ENCODE data around the gene CAD. TPM values are rescaled to one million over a fixed set of nuclear protein-coding genes. Genes with fewer than 3 reads are reported as not detected.

CAD gene
- total RNA-seq, 4 donors from 2014 or later = 2.7 to 10.2 (median 7.1) TPM

- H3K27me3 ChIP-seq = no peaks in the 10 kb centered on the region
- TF ChIP-seq POLR2A (IDR thresholded peaks at IDR 0.05) = no peak
- TF ChIP-seq, protein P1, sequence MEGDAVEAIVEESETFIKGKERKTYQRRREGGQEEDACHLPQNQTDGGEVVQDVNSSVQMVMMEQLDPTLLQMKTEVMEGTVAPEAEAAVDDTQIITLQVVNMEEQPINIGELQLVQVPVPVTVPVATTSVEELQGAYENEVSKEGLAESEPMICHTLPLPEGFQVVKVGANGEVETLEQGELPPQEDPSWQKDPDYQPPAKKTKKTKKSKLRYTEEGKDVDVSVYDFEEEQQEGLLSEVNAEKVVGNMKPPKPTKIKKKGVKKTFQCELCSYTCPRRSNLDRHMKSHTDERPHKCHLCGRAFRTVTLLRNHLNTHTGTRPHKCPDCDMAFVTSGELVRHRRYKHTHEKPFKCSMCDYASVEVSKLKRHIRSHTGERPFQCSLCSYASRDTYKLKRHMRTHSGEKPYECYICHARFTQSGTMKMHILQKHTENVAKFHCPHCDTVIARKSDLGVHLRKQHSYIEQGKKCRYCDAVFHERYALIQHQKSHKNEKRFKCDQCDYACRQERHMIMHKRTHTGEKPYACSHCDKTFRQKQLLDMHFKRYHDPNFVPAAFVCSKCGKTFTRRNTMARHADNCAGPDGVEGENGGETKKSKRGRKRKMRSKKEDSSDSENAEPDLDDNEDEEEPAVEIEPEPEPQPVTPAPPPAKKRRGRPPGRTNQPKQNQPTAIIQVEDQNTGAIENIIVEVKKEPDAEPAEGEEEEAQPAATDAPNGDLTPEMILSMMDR (IDR thresholded peaks at IDR 0.05 in 4 of 5, conservative IDR thresholded peaks at IDR 0.05 in 1 of 5) = no peak
- no peaks in the 10 kb centered on the region for H3K9me3 ChIP-seq
- H3K36me3 ChIP-seq = peaks cover 0 to 84% of the 10 kb centered on the region in 2 donors
- no peak overlapping the region for H3K4me3 ChIP-seq
- H3K27ac ChIP-seq = no peak overlapping the region
- no peak for ATAC-seq
- in situ Hi-C loops (cut with MboI; ENCODE audit: low sequenced_read_pairs in 4 of 4) = loop anchor here in 1 of 4 donors (25.0 kb wide), 1 partner anchor 261 kb away; the partner anchor contains the start of gene MAPRE3
- DNase-seq = no peak
- intact Hi-C loops (cut with DNase I; ENCODE audit: low total_unique reads) = no loop called here
- H3K4me1 ChIP-seq = no peaks in the 10 kb centered on the region
These were observed 6.2 kb downstream of the CAD start for GRCh38 chr2:27223416-27223815.

DNA sequence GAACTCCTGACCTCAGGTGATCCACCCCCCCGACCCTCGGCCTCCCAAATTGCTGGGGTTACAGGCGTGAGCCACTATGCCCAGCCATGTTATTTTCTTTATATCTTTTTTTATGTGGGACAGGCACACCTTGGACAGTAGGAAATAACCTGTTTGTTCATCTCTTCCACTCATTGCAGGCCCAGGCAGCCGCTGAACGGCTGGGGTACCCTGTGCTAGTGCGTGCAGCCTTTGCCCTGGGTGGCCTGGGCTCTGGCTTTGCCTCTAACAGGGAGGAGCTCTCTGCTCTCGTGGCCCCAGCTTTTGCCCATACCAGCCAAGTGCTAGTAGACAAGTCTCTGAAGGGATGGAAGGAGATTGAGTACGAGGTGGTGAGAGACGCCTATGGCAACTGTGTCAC is 8.4 kb downstream of the CAD start:
- Histone ChIP-seq H3K9me3 (no peaks in the 10 kb centered on the region), H3K27ac (no peak overlapping the region), H3K27me3 (no peaks in the 10 kb centered on the region), H3K4me3 (no peak overlapping the region), H3K36me3 (peaks cover 0 to 89% of the 10 kb centered on the region in 2 donors), H3K4me1 (no peaks in the 10 kb centered on the region)
- in situ Hi-C loops (cut with MboI; ENCODE audit: low sequenced_read_pairs in 4 of 4) (no loop called here), intact Hi-C loops (cut with DNase I; ENCODE audit: low total_unique reads) (no loop called here)
- no peak for ATAC-seq
- no peak for DNase-seq
- TF ChIP-seq, protein P1 (IDR thresholded peaks at IDR 0.05 in 4 of 5, conservative IDR thresholded peaks at IDR 0.05 in 1 of 5) = no peak
- TF ChIP-seq POLR2A (IDR thresholded peaks at IDR 0.05) = no peak

- no peaks in the 10 kb centered on the region for H3K4me1 ChIP-seq
- DNase-seq (no peak), ATAC-seq (no peak)
- H3K27ac ChIP-seq = no peak overlapping the region
- intact Hi-C loops (cut with DNase I; ENCODE audit: low total_unique reads) = no loop called here
- H3K27me3 ChIP-seq = no peaks in the 10 kb centered on the region
- TF ChIP-seq POLR2A (IDR thresholded peaks at IDR 0.05) = no peak
- TF ChIP-seq, protein P1 (IDR thresholded peaks at IDR 0.05 in 4 of 5, conservative IDR thresholded peaks at IDR 0.05 in 1 of 5) = no peak
- in situ Hi-C loops (cut with MboI; ENCODE audit: low sequenced_read_pairs in 4 of 4) = no loop called here
- no peak overlapping the region for H3K4me3 ChIP-seq
- H3K36me3 ChIP-seq = peaks cover 0 to 92% of the 10 kb centered on the region in 2 donors
- no peaks in the 10 kb centered on the region for H3K9me3 ChIP-seq
These were observed 10.3 kb downstream of the CAD start for GRCh38 chr2:27227501-27227900.

DNA sequence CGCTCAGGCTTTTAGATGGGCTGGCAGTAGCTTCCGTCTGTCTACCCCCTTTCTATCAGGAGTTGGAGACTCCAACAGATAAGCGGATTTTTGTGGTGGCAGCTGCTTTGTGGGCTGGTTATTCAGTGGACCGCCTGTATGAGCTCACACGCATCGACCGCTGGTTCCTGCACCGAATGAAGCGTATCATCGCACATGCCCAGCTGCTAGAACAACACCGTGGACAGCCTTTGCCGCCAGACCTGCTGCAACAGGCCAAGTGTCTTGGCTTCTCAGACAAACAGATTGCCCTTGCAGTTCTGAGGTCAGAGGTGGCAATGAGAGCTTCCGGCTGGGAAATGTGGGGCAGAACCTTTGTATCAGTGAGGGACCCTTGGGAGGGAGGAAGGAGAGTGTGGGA is 14.8 kb downstream of the CAD start:
- H3K4me3 ChIP-seq = no peak overlapping the region
- H3K9me3 ChIP-seq = no peaks in the 10 kb centered on the region
- intact Hi-C loops (cut with DNase I; ENCODE audit: low total_unique reads) = no loop called here
- peaks cover 0 to 96% of the 10 kb centered on the region in 2 donors for H3K36me3 ChIP-seq
- ATAC-seq (no peak), DNase-seq (no peak)
- TF ChIP-seq, protein P1 (IDR thresholded peaks at IDR 0.05 in 4 of 5, conservative IDR thresholded peaks at IDR 0.05 in 1 of 5) = no peak
- no peaks in the 10 kb centered on the region for H3K4me1 ChIP-seq
- no peak overlapping the region for H3K27ac ChIP-seq
- in situ Hi-C loops (cut with MboI; ENCODE audit: low sequenced_read_pairs in 4 of 4) = no loop called here
- H3K27me3 ChIP-seq = no peaks in the 10 kb centered on the region

DNA sequence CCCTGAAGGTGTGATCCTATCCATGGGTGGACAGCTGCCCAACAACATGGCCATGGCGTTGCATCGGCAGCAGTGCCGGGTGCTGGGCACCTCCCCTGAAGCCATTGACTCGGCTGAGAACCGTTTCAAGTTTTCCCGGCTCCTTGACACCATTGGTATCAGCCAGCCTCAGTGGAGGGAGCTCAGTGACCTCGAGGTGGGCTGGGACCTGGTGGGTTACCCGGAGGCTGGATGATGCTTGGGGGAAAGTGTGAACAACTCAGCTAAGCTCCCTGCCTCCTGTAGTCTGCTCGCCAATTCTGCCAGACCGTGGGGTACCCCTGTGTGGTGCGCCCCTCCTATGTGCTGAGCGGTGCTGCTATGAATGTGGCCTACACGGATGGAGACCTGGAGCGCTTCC is 16.2 kb downstream of the CAD start:
- Histone ChIP-seq H3K4me1 (no peaks in the 10 kb centered on the region), H3K4me3 (no peak overlapping the region), H3K27me3 (no peaks in the 10 kb centered on the region), H3K9me3 (no peaks in the 10 kb centered on the region), H3K27ac (no peak overlapping the region), H3K36me3 (peaks cover 4 to 96% of the 10 kb centered on the region in 2 donors)
- TF ChIP-seq, protein P1 (IDR thresholded peaks at IDR 0.05 in 4 of 5, conservative IDR thresholded peaks at IDR 0.05 in 1 of 5) = no peak
- no peak for DNase-seq
- in situ Hi-C loops (cut with MboI; ENCODE audit: low sequenced_read_pairs in 4 of 4) = no loop called here
- intact Hi-C loops (cut with DNase I; ENCODE audit: low total_unique reads) = no loop called here
- ATAC-seq = no peak
